ENCODE data around the gene GPR68.

- TF ChIP-seq, protein P1, sequence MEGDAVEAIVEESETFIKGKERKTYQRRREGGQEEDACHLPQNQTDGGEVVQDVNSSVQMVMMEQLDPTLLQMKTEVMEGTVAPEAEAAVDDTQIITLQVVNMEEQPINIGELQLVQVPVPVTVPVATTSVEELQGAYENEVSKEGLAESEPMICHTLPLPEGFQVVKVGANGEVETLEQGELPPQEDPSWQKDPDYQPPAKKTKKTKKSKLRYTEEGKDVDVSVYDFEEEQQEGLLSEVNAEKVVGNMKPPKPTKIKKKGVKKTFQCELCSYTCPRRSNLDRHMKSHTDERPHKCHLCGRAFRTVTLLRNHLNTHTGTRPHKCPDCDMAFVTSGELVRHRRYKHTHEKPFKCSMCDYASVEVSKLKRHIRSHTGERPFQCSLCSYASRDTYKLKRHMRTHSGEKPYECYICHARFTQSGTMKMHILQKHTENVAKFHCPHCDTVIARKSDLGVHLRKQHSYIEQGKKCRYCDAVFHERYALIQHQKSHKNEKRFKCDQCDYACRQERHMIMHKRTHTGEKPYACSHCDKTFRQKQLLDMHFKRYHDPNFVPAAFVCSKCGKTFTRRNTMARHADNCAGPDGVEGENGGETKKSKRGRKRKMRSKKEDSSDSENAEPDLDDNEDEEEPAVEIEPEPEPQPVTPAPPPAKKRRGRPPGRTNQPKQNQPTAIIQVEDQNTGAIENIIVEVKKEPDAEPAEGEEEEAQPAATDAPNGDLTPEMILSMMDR (IDR thresholded peaks at IDR 0.05): no peak
- TF ChIP-seq POLR2A (IDR thresholded peaks at IDR 0.05): no peak
Measured at GRCh38 chr14:91219517-91220389, 24.8 kb downstream of the GPR68 start.

Measured in vagina (tissue), 2 donors.